HepG2 (cell line): ENCODE data around the gene LAMA5. TPM values are rescaled to one million over a fixed set of nuclear protein-coding genes. Genes with fewer than 3 reads are reported as not detected.

Experiments used
- ATF3 ChIP-seq: sonication (generic); formaldehyde crosslinking; IDR thresholded peaks from 2 replicates; pipeline ENCODE4 v1.4.0; 2020; ENCODE audit warnings: missing genetic modification reagents
- BORCS8-MEF2B ChIP-seq: sonication (generic); formaldehyde crosslinking; IDR thresholded peaks from 2 replicates; pipeline ENCODE4 v1.8.0; 2022; ENCODE audit warnings: mild to moderate bottlenecking, missing genetic modification reagents
- FUBP1 ChIP-seq: sonication (generic); formaldehyde crosslinking; IDR thresholded peaks from 2 replicates; pipeline ENCODE4 v1.5.1; 2020; ENCODE audit warnings: missing genetic modification reagents, mild to moderate bottlenecking, borderline replicate concordance
- GABPA ChIP-seq, 2 experiments: IDR thresholded peaks; 2 replicates each; pipeline ENCODE4 v1.6.1; 2011 to 2016; ENCODE audit warnings: low read depth in 2 of 2, low read length in 1 of 2, missing biosample characterization in 1 of 2, missing genetic modification characterization in 1 of 2
- GTF2F1 ChIP-seq: fragments of 150-350 bp; IDR thresholded peaks from 2 replicates; pipeline ENCODE4 v1.6.1; 2014; ENCODE audit warnings: low read length
- HIC2 ChIP-seq: sonication (generic); formaldehyde crosslinking; IDR thresholded peaks from 2 replicates; pipeline ENCODE4 v1.9.0; 2022; ENCODE audit warnings: low read depth, missing genetic modification reagents
- POLR2AphosphoS5 ChIP-seq: IDR thresholded peaks from 2 replicates; pipeline ENCODE4 v1.6.1; 2012; ENCODE audit warnings: low read depth, low read length
- PRPF4 ChIP-seq: fragments of 200-400 bp; formaldehyde crosslinking; IDR thresholded peaks from 2 replicates; pipeline ENCODE4 v1.6.1; 2016; ENCODE audit warnings: low read length, low read depth; ENCODE audit not compliant: poor library complexity, severe bottlenecking
- RORA ChIP-seq: sonication (generic); formaldehyde crosslinking; IDR thresholded peaks from 2 replicates; pipeline ENCODE4 v1.5.0; 2020; ENCODE audit warnings: mild to moderate bottlenecking, missing genetic modification reagents, moderate library complexity
- RXRB ChIP-seq: IDR thresholded peaks from 2 replicates; pipeline ENCODE4 v1.6.1; 2016; ENCODE audit warnings: borderline replicate concordance, missing genetic modification reagents, missing compliant biosample characterization
- TCF7L2 ChIP-seq: IDR thresholded peaks from 2 replicates; pipeline ENCODE4 v1.6.1; 2011; ENCODE audit warnings: mild to moderate bottlenecking, low read depth, low read length, moderate library complexity
- ZMYM2 ChIP-seq: sonication (generic); formaldehyde crosslinking; IDR thresholded peaks from 2 replicates; pipeline ENCODE4 v1.8.0; 2022; ENCODE audit warnings: mild to moderate bottlenecking, missing genetic modification reagents
- ZMYM3 ChIP-seq: sonication (generic); formaldehyde crosslinking; IDR thresholded peaks from 2 replicates; pipeline ENCODE4 v1.5.1; 2020; ENCODE audit warnings: mild to moderate bottlenecking, missing genetic modification reagents
- ZNF407 ChIP-seq: sonication (generic); formaldehyde crosslinking; IDR thresholded peaks from one replicate; pipeline ENCODE4 v1.5.1; 2020; ENCODE audit warnings: mild to moderate bottlenecking, missing genetic modification reagents; ENCODE audit errors: not compliant biosample characterization
- ZNF460 ChIP-seq: sonication (generic); formaldehyde crosslinking; IDR thresholded peaks from 2 replicates; pipeline ENCODE4 v1.5.1; 2020; ENCODE audit warnings: missing genetic modification reagents, mild to moderate bottlenecking, borderline replicate concordance
- ZNF772 ChIP-seq: sonication (generic); formaldehyde crosslinking; IDR thresholded peaks from 2 replicates; pipeline ENCODE4 v1.5.0; 2020; ENCODE audit warnings: mild to moderate bottlenecking, missing genetic modification reagents
- ZNF790 ChIP-seq: sonication (generic); formaldehyde crosslinking; IDR thresholded peaks from 2 replicates; pipeline ENCODE4 v1.8.0; 2022; ENCODE audit warnings: missing genetic modification reagents, mild to moderate bottlenecking, borderline replicate concordance
- polyA plus RNA-seq, 8 experiments: library from polyadenylated mRNA; depleted of rRNA in 3 of 8; stranded (reverse) in 7 of 8; unstranded in 1 of 8; fragments of >200 nt; fragmentation: Illumina TruSeq in 4 of 8; extraction: Trizol in 4 of 8; gene quantifications; 2 replicates each; pipeline versions ENCODE4 v1.2.1 to v1.2.3, GENCODE V29; 2011 to 2016; ENCODE audit warnings: low read depth in 4 of 8, missing spikeins in 1 of 8, mixed read lengths in 1 of 8; ENCODE audit not compliant: insufficient read depth in 1 of 8
- total RNA-seq, 5 experiments: library from RNA; depleted of rRNA; stranded (reverse); fragments of >200 nt; fragmentation: Illumina TruSeq; extraction: Trizol; gene quantifications; 2 replicates each; pipeline ENCODE4 v1.2.3, GENCODE V29; 2016; ENCODE audit warnings: low read depth in 1 of 5

Gene LAMA5
- total and polyA plus RNA-seq, 2 of the 13 experiments (the other 11 are each of a cell fraction or from before 2014, with no cell fraction given) = 21.0 to 44.7 TPM

GRCh38 chr20:62364911-62365736, 2.0 kb downstream of the LAMA5 start (continued):
- no peak for TF ChIP-seq FUBP1 (CRISPR knock-in tag)
- TF ChIP-seq ZNF407 (CRISPR knock-in tag) = no peak
- TF ChIP-seq ZNF790 (CRISPR knock-in tag) = no peak
- no peak for TF ChIP-seq TCF7L2
- TF ChIP-seq ATF3 = no peak
- no peak for TF ChIP-seq GABPA (IDR thresholded peaks at IDR 0.05; ENCODE audit: low read depth, low read length)
- no peak for TF ChIP-seq GABPA (CRISPR knock-in tag; IDR thresholded peaks at IDR 0.05; ENCODE audit: low read depth)
- TF ChIP-seq HIC2 (CRISPR knock-in tag) = 0 out of 2 replicates have a peak, but pooled peaks have one; percentile 8
- TF ChIP-seq ZNF460 (CRISPR knock-in tag) = no peak
- TF ChIP-seq ZMYM2 (CRISPR knock-in tag) = no peak
- no peak for TF ChIP-seq GTF2F1
- TF ChIP-seq PRPF4 = peak; percentile 26
- no peak for TF ChIP-seq RXRB (CRISPR knock-in tag)
- TF ChIP-seq ZNF772 (CRISPR knock-in tag) = no peak
- no peak for TF ChIP-seq RORA (CRISPR knock-in tag)
- TF ChIP-seq POLR2AphosphoS5 = no peak
- no peak for TF ChIP-seq ZMYM3 (CRISPR knock-in tag)
- TF ChIP-seq BORCS8-MEF2B = no peak
